HG03060 (cell line): ENCODE data around the gene AFAP1L1.

Experiments used
- ATAC-seq: cut with Tn5 transposase; IDR thresholded peaks from one replicate; pipeline ENCODE4 v1.9.1; 2021; ENCODE audit warnings: low read depth, moderate number of reproducible peaks; ENCODE audit not compliant: unreplicated experiment

Gene AFAP1L1

DNA sequence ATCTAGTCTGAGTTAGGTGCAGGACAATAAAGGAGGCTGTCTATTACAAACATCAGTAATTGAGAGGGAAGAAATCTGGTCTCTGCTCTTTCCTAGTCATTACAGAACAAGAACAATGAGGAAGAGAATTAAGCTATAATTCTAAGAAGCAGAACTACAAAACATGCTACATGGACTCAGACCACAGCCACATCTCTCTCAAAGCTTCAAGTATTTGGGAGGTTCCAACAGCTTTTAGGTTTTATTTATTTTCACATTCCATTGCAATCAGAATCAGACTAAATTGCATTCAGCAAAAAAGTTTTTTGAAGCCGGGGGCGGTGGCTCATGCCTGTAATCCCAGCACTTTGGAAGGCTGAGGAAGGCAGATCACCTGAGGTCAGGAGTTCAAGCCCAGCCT is 72.5 kb downstream of the AFAP1L1 start:
- no peak for ATAC-seq

DNA sequence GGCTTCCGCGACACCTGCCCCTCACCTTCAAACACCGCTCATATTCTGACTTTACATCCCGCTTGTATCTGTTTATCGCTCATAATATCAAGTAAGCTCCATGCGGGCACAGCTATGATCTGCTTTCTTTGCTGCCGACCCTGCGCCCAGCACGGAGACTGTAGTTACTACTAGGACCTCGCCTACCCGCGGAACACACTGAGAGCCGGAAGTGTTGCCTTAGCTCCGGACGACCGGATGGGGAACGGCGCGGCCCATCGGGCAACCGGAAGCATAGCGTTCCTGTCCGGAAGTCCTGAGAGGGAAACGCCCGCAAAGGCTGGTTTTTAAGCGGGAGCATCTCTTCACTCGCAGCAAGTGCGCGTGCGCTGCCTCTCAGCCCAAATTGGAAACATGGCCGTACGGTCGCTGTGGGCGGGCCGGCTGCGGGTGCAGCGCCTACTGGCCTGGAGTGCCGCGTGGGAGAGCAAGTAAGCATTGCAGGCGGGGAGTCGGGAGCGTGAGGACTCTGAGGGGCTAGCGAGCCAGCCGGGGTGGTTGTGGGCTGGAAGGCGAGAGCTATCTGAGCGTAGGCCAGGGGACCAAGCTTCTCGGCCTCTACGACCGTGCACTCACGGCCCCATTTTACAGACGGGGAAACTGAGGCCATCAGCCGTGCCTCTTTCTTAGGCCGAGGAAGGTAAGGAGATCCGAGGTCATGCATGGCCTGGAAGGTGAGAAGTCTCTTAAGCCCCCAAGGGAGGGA is 73.7 kb downstream of the AFAP1L1 start, which contains the start of gene GRPEL2:
TSS of gene GRPEL2 (plus strand) at position 353 of the 745 bp plus-strand sequence. CDS start at position 394, 41 bp downstream.
- ATAC-seq, result peak; percentile 89

DNA sequence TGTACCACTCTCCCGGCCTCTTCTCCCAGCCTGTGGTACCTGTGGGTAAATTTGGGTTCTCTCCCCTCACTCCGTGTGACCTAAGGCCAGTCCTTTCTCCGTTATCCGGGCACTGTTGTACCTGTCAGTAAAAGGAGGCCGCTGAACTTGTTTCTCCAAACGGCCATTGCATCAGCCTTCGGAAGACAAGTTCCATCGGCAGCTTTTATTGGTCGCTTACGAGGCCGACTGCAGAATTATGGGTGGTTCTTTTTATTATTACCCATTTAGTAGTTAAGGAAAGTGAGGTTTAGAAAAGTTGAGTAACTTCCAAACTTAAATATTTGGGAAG is 74.2 kb downstream of the AFAP1L1 start:
- ATAC-seq, result no peak

DNA sequence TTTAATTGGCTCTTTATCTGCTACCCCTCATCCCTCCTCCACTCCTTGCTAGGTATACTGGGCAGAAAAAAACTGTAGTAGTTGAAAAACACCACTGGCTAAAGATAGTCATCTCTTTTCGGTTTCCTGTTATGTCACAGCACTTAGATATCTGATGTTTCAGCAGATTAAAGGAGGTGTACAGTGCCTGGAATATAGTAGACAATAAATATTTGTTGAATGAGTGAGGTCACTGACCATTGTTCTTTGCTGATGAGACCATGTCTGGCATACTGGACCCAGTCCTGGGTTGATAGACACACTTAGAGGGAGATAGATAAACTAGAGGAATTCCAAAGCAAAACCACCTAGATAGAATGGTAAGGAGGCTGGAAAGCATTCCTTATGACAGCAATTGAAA is 76.9 kb downstream of the AFAP1L1 start:
- no peak for ATAC-seq

DNA sequence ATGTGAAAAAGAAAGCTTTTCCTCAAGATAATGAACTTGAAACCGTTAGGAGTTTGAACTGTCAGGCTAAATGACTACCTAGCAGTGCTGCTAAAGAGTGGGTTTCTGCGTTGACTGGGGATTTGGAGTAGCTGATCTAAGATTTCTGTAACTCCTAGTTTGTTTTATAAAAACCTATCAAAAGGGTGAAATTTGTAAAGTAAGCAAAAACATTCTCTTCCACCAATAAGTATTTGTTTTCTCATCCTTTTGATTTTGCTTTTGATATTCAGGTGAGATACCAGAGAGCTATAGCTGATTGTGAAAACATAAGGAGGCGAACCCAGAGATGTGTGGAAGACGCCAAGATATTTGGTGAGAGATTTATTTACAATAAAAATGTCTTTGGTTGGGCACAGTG is 77.7 kb downstream of the AFAP1L1 start:
- ATAC-seq, result no peak

DNA sequence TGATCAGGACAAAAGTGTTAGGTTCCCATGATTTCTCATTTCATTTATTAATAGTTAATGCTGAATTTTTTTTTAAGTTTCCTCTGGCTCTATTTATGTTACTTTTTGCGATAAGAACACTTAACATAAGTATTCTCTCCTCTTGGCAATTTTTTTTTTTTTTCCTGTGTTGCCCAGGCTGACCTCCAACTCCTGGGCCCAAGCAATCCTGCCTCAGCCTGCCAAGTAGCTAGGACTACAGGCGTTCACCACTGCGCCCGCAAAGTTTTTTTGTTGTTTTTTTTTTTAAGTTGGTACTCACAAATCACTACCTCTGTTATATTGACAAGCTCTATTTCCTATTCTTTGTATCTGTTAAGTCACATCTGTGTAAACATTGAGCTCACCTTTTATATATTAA is 80.5 kb downstream of the AFAP1L1 start:
- no peak for ATAC-seq

DNA sequence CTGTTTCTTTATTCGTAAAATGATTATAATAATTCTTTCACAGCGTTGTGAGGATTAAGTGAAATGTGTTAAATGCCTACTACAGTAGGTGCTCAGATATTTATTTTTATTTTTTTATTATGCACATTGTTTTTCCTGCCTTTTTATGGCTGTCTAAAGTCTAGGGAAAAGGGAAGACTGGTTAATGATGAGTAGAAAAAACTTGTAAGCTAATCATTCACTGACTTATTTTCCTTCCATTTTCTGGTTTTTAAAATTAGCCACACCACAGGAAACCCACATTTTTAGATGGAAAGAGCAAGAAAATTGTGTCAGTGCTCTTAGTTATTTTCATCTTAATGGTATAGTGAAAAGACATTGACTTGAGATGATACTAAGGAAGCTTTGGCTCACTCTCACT is 82.3 kb downstream of the AFAP1L1 start:
- no peak for ATAC-seq

DNA sequence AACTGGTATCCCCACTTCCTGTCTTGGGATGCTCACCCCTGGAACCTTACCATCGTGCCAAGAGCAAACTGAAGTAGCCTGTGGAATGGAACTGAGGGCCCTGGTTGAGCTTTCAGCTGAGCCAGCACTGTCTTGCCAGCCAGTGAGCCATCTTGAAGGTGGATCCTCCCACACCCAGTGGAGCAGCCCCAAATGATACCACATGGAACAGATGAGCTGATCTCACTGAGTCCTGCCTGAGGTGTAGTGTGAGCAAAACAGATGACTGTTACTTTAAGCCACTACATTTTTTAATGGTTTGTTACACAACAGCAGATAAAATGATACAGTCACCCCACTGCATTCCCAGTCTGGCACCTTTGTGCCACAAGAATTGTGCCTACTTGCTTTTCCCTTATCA is 84.0 kb downstream of the AFAP1L1 start:
- no peak for ATAC-seq

DNA sequence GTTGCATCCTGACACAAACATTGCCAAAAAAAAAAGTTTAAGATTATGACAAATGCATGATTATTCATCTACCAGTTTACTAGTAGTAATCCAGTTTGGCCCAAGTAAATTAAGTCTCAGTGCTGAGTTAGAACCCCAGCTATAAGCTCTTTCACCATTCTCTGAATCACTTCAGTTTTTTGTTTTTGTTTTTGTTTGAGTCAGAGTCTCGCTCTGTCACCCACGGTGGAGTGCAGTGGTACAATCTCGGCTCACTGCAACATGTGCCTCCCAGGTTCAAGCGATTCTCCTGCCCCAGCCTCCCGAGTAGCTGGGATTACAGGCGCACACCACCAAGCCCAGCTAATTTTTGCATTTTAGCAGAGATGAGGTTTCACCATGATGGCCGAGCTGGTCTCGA is 84.7 kb downstream of the AFAP1L1 start:
- ATAC-seq, result no peak

DNA sequence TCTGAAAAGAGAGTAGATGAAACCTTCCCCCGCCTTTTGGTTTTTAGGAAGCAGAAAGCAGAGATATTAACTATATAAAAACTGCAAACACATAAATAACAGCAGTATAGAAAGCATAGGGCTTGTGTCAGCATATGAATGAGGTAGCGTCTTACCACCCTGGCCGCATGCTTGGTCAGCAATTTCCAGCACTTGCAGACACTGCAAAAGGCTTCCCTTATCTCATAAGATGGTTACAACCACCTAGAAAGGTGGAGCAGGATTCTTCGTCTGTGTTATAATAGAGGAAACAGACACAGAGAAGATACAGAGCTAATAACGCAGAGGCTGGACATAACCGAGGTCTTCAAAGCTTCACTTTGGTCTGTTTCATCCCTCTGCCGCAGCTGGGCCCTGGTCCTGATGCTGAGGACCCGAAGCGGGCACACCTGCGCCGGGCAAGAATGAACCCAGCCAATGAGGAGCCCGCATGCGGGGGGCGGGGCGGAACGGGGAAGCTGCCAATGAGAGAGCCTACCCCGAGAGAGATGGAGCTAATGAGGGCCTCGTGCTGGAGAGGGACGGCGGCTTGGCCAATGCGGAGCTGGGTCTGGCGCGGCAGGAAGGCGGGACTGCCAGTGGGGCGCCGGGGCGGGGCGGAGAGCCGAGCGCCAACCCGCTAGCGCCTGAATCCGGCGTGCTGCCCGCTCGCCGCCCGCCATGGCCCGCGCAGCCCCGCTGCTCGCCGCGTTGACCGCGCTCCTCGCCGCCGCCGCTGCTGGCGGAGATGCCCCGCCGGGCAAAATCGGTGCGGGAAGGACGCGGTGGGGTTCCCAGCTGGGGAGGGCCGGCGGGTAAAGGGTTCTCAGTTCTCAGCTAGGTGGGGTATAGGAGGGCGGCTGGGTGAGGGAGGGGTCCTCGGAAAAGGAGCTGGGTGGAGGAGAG is 86.0 kb downstream of the AFAP1L1 start, which contains the start of gene PCYOX1L:
TSS of gene PCYOX1L (plus strand) at position 677 of the 924 bp plus-strand sequence. CDS start at position 700, 23 bp downstream.
- peak; percentile 98 for ATAC-seq

DNA sequence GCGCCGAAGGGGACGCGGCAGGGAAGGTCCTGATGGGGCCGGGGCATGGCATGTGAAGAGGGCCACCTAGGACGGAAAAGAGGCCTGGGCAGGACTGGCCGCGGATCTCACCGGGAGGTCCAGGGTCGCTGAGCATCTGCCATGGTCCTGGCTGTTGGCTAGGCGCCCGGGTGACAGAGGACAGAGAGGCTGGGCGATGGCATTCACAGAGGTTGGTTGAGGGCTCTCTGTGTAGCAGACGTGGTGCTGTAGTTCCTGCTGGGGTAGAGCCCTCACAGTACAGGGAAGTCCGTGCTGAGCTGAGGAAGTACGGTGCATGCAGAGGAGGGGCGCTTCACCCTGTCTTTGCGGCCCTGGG is 86.6 kb downstream of the AFAP1L1 start:
- ATAC-seq, result no peak

DNA sequence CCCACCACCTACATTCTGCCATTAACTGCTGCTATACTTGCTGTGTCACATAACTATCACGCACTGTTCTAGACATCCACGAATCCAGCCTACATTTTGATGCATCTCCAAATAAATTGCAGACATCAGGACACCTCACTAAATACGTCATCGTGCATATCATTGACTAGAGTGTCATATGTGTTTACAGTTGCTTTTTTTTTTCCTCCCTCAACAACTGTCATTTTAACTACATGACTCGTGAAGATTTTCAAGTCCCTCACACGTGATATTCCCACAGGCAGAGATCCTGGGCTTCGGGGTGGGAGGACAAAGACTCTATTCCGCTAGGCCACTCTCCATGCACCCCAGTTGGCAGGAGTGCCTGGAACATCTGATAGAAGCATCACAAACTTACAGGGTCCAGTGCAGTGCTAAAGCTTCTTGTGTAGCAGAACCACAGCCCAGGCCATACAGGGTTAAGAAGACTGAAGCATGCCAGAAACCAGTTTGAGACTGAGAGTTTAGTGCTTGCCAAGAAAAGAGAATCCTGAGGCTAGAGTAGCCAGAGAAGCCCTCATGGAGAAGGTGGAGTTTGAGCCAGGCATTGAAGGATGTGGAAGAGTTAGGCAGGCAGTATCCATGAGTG is 87.3 kb downstream of the AFAP1L1 start:
- no peak for ATAC-seq

DNA sequence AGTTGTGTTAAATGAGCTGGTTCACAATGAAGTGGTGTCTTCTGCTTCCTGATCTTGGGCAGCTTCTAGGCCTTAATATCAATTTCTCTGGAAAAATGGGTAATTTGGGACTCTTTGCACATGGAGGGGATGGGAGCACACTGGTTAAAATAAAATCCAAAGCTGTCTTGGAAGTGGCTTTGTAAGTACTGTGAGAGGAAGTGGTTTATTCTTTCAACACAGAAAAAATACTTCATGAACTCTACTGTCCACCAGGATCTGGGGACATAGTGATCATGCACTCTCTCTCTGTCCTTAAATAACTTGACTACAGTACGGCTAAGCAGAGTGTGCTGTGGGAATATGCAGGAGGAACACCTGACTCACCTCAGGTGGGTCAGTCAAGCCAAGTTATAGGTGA is 88.6 kb downstream of the AFAP1L1 start:
- no peak for ATAC-seq

DNA sequence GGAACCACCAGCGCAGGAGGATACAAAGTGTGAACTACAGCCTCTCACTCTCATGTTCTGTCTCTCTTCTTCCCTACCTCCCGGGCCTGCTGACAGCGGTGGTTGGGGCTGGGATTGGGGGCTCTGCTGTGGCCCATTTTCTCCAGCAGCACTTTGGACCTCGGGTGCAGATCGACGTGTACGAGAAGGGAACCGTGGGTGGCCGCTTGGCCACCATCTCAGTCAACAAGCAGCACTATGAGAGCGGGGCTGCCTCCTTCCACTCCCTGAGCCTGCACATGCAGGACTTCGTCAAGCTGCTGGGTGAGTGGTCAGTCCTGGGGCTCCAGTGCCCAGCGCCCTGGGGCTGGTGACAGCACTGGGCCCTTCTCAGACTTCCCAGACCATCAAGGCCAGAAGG is 90.9 kb downstream of the AFAP1L1 start:
- no peak for ATAC-seq

DNA sequence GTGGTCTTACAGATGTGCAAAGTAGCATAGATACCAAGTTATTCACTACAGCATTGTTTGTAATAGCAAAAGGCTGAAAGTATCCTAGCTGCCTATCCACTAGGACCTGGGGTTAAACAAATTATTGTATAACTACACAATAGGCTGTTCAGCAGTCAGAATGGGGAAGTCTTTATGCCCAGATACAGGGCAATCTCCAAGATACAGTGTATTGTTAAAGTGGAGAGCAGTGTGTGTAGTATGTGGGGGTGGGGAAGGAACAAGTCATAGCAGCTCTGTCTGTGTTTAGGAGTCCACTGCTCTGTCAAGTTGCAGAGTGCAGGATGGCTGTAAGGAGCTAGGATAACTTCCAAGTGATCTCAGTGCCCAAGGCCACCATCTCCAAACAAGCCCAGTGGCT is 91.7 kb downstream of the AFAP1L1 start:
- no peak for ATAC-seq

DNA sequence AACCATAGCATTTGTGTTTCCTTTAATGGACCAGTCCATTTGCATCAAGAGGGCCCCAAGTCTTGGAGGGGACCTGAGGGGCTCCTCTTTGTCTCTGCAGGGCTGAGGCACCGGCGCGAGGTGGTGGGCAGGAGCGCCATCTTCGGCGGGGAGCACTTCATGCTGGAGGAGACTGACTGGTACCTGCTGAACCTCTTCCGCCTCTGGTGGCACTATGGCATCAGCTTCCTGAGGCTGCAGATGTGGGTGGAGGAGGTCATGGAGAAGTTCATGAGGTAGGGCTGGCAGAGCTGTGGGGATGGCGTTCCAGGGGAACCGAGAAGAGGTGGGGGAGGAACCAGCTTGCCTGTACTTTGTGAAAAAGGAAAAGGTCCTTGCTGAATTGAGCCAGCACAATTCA is 92.3 kb downstream of the AFAP1L1 start:
- ATAC-seq, result no peak

DNA sequence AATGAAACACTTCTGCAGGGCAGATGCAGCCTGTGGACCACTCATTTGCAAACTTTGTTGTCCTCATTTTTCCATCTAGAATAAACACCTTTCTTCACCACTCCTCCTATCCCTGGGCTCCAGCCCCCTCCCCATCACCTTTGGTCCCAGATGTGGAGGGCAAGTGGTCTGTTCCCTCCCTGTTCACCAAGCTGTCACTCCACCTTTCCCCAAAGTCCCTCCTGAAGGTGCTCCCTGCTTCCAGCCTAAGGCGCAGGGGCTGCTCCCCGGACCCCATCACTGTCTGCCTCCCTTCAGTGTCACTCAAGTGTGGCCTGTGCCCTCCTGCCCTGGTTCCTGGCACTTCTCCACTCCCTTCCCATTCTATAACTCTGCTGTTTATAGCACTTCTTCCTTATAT is 93.1 kb downstream of the AFAP1L1 start:
- ATAC-seq, result no peak

DNA sequence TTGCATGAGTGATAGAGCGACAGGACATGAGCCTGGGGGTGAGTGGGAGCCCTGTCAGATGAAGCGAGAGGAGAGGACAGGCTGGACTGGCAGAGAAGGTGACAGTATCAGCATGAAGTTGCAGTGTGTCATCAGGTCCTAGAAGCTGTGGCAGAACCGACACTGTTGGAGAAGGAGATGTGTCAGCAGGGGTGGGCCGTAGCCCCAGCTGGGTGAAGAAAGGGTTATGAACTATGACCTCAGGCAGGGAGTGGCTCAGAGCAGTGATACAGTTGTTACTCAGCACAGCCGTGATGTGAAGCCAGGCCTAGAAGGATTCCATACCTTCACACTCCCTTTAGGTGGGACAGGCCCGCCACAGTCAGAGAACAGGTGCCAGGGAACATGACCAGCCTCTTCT is 93.8 kb downstream of the AFAP1L1 start:
- no peak for ATAC-seq

DNA sequence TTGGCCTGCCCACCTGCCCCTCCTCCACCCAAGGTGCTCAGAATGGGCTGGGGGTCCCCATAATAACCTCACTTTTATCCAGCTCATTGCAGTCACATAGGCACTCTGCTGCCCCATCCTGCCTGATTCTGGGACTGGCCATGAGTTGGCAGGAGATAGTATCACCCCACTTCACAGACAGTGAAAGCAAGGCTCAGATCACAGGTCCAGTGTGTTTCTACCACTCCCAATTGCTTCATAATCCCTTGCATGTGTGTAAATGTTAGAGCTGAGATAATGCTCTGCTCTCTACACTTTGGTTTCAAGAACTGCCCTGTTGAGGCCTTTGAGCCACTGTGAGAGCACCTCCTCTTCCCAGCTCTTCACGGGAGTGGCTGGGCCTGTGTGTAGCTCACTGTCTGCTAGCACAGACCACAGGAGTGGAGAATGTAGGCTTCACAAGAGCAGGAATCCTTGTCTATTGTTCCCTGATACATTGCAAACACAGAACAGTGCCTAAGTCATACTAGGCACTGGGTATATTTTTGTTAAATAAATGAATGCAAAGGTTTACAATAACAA is 94.6 kb downstream of the AFAP1L1 start:
- ATAC-seq, result no peak

DNA sequence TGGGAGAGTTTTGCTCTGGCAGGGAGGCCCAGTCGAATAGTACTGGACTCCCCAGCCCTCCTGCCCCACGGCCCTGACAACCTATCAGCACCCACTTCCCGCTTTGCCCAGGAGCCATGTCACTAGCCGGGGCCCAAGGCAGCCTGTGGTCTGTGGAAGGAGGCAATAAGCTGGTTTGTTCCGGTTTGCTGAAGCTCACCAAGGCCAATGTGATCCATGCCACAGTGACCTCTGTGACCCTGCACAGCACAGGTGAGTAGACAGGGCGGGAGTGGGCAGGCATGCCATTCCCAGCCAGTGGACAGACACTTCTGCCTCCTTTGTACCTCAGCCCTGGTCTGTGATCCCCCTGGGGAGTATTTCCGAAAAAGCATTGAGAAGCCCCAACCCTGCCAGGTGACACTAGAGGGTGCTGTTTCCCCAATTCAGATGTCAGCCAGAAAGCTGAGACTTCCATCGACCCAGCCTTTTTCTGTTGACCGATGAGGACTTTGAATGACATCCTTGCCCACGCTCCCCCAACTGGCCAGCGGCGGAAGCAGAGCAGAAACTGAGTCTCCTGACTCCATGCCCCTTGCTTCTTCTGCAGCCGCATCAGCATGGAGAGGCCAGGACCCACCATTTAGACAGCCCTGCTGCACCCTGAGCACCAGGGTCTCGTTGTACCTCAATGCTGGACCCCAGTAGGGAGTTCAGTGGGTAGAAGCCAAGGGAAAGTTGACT is 95.8 kb downstream of the AFAP1L1 start:
- ATAC-seq, result no peak
